ENCODE results near the gene CIT. TPM values are rescaled to one million over a fixed set of nuclear protein-coding genes. Genes with fewer than 3 reads are reported as not detected.
A peak's percentile ranks its signal among the peaks of the same experiment; 100 is the strongest.

The CIT gene
- total and polyA plus RNA-seq, 12 donors = 4.3 to 65.9 (median 18.9) TPM

GRCh38 chr12:119652665-119653064 lies 224.5 kb downstream of the CIT start:
- Histone ChIP-seq H3K4me3 (no peak overlapping the region), H3K27ac (no peak overlapping the region), H3K27me3 (no peaks in the 10 kb centered on the region), H3K4me1 (replicated peaks in 1 of 2) (no peaks in the 10 kb centered on the region), H3K9me3 (replicated peaks in 1 of 3) (no peaks in the 10 kb centered on the region), H3K36me3 (replicated peaks in 1 of 2) (no peaks in the 10 kb centered on the region)
- no peak for TF ChIP-seq POLR2A (IDR thresholded peaks at IDR 0.05)
- no peak for TF ChIP-seq CTCF (IDR thresholded peaks at IDR 0.05)
- intact Hi-C loops (cut with DNase I) = no loop called here
- DNase-seq = no peak
- 65 to 81% (median 73%) methylated on average over 3 of the region's 3 CpGs for WGBS, 4 donors

GRCh38 chr12:119649202-119649808 lies 227.8 kb downstream of the CIT start:
- H3K36me3 ChIP-seq (replicated peaks in 1 of 2) = no peaks in the 10 kb centered on the region
- intact Hi-C loops (cut with DNase I) = loop anchor here in 1 of 2 donors (10.0 kb wide), 1 partner anchor 205 kb away; no protein-coding TSS in a partner anchor
- WGBS, 4 donors = 61 to 65% (median 63%) methylated on average over 4 of the region's 4 CpGs
- no peak overlapping the region for H3K4me3 ChIP-seq
- H3K9me3 ChIP-seq (replicated peaks in 1 of 3) = no peaks in the 10 kb centered on the region
- H3K27me3 ChIP-seq = no peaks in the 10 kb centered on the region
- no peak overlapping the region for H3K27ac ChIP-seq
- no peak for DNase-seq
- H3K4me1 ChIP-seq (replicated peaks in 1 of 2) = no peaks in the 10 kb centered on the region
- TF ChIP-seq CTCF (IDR thresholded peaks at IDR 0.05) (peak; percentile 43 to 77 (median 66)), POLR2A (IDR thresholded peaks at IDR 0.05) (no peak)

GRCh38 chr12:119645535-119646059 lies 231.5 kb downstream of the CIT start:
- H3K4me3 ChIP-seq = no peak overlapping the region
- no peaks in the 10 kb centered on the region for H3K4me1 ChIP-seq (replicated peaks in 1 of 2)
- 85 to 90% (median 88%) methylated on average over 7 of the region's 7 CpGs for WGBS, 4 donors
- no peak for DNase-seq
- H3K27me3 ChIP-seq = no peaks in the 10 kb centered on the region
- no peaks in the 10 kb centered on the region for H3K9me3 ChIP-seq (replicated peaks in 1 of 3)
- TF ChIP-seq POLR2A (IDR thresholded peaks at IDR 0.05) = no peak
- no peak for TF ChIP-seq CTCF (IDR thresholded peaks at IDR 0.05)
- H3K36me3 ChIP-seq (replicated peaks in 1 of 2) = no peaks in the 10 kb centered on the region
- intact Hi-C loops (cut with DNase I) = loop anchor here in 1 of 2 donors (10.0 kb wide), 1 partner anchor 201 kb away; no protein-coding TSS in a partner anchor
- no peak overlapping the region for H3K27ac ChIP-seq

- intact Hi-C loops (cut with DNase I) = loop anchor here in 1 of 2 donors (10.0 kb wide), 1 partner anchor 200 kb away; no protein-coding TSS in a partner anchor
- no peak overlapping the region for H3K4me3 ChIP-seq
- H3K27ac ChIP-seq = no peak overlapping the region
- no peak for TF ChIP-seq CTCF (IDR thresholded peaks at IDR 0.05)
- no peak for TF ChIP-seq POLR2A (IDR thresholded peaks at IDR 0.05)
- 82 to 91% (median 88%) methylated on average over 3 of the region's 3 CpGs for WGBS, 4 donors
- no peaks in the 10 kb centered on the region for H3K9me3 ChIP-seq (replicated peaks in 1 of 3)
- no peaks in the 10 kb centered on the region for H3K27me3 ChIP-seq
- no peak for DNase-seq
- no peaks in the 10 kb centered on the region for H3K36me3 ChIP-seq (replicated peaks in 1 of 2)
- H3K4me1 ChIP-seq (replicated peaks in 1 of 2) = no peaks in the 10 kb centered on the region
Observed at GRCh38 chr12:119644930-119645329, 232.2 kb downstream of the CIT start.

Data from adrenal gland (tissue), 12 donors.